ACHN (cell line): ENCODE data around the gene MVP.
"Not testable (repeated sequence)": the region's sequence is repeated elsewhere in the genome, so short reads cannot be mapped to it uniquely, and the experiment has no call there.

Experiments used
- DNase-seq: peaks from one replicate; pipeline ENCODE4 v3.0.0-alpha.2; 2015
- in situ Hi-C: cut with HindIII; loops from 2 replicates; pipeline ENCODE4 v1.10.0; 2017; ENCODE audit warnings: low sequenced_read_pairs, low pct_ligation_motif_present, low pct_unique_long_range_greater_than_20kb

The MVP gene

GRCh38 chr16:29889372-29889771, 69.1 kb downstream of the MVP start:
- in situ Hi-C loops, DNase-seq: not testable (repeated sequence)

DNA sequence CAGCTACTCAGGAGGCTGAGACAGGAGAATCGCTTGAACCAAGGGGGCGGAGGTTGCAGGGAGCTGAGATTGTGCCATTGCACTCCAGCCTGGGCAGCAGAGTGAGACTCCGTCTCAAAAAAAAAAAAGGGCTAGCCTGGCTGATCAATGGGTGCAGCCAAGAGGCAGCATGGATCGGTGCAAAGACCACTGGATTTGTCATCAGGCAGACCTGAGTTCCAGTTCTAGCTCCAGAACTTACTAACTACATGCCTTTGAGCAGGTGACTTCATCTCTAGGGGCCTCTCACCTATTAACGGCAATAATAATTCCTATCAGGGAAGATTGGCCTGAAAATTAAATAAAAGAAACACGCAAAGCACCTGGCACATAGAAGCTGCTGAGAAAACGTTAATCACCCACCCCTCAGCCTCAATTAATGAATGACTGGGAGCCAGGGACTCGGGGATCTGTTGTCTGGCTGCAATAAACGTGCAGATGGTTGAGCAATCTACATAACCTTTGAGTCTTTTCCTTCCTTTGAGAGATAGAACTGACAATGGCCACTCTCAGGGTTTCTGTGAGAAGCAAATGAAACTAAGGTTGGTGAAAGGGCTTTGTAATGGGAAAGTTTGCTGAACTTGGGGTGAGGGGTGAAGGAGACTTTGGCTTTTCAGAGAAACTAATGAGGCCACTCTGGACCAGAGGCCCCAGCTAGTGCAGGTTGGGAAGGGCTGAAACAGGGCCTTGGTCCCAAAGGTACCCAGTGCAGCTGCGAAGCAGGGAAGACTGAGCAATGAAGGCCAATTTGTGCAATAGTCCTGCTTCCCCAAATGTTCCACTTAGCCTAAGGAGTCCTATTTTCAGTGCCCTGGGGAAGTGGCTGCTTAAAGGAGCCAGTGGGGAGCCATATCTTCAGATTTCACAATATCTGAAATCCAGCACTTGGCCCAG, 71.5 kb downstream of the MVP start:
- no peak for DNase-seq
- in situ Hi-C loops = no loop called here

GRCh38 chr16:29892458-29892813, 72.2 kb downstream of the MVP start:
- in situ Hi-C loops = no loop called here
- DNase-seq = no peak

GRCh38 chr16:29893553-29893952, 73.3 kb downstream of the MVP start:
- DNase-seq = no peak
- in situ Hi-C loops = no loop called here

DNA sequence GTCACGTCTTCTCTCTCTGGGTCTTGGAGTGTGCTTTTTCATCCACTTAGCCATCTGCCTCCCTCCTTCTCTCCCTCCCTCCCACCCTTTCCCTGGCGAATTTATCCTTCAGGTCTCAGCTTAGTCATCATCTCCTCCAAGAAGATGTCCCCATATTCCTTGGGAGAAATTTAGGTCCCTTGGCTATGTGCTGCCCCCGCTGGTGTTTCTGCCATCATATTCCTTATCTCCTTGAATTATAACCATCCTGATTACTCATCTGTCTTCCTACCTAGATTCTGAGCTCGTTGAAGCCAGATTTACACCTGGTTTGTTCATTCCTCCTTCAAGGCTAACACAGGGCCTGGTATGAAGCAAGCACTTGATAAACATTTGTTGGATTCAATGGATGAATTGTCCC, 74.1 kb downstream of the MVP start:
- in situ Hi-C loops = no loop called here
- no peak for DNase-seq

GRCh38 chr16:29896841-29897240, 76.6 kb downstream of the MVP start:
- in situ Hi-C loops = no loop called here
- no peak for DNase-seq

DNA sequence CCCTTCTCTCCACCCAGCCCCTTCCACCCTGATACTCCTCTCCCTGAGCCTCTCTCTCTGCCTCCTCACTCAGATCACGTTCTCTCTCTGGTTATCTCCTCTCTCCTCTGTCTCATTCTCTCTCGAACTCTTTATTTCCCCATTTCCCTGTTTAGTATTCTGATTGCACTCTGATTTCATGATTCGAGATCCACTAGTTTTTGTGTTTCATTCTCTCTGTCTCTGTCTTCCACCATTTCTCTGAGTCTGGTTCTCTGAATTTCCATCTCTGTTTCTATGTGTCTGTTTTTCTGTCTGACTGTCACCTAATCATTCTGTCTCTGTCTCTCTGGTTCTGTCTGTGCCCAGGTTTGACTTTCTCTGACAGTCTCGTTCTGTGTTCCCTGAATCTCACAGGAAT, 77.1 kb downstream of the MVP start:
- in situ Hi-C loops = no loop called here
- no peak for DNase-seq
